ENCODE measurements around the gene FBXO10. TPM values are rescaled to one million over a fixed set of nuclear protein-coding genes. Genes with fewer than 3 reads are reported as not detected.

The FBXO10 gene
- total and polyA plus RNA-seq, 2 of the 4 experiments (the other 2 are of a cell fraction), result 6.6 to 6.7 TPM

- intact Hi-C loops (cut with micrococcal nuclease), result no loop called here
- ChIA-PET CTCF (no interaction called here), POLR2A (ENCODE audit: unreplicated experiment) (no interaction called here)
- Histone ChIP-seq H3K4me1 (ENCODE audit: control insufficient read depth, insufficient read depth, low read length) (peaks cover 4% of the 10 kb centered on the region), H3K79me1 (ENCODE audit: low read depth in 1 of 2, low read length in 2 of 2) (no peaks in the 10 kb centered on the region; a peak in 1 of 4 replicates), H4K8ac (ENCODE audit: low read depth in 2 of 2, low read length in 2 of 2) (peak overlapping the region in 1 of 2 experiments; percentile 55; a peak in 2 of 4 replicates), H2BK5ac (ENCODE audit: low read depth, low read length, poor library complexity, severe bottlenecking) (peak overlapping the region; percentile 94), H3K4me3 (ENCODE audit: insufficient read depth, low read depth, low read length) (no peak overlapping the region), H2BK20ac (ENCODE audit: low read depth, low read length) (peak overlapping the region; percentile 57), H4K5ac (ENCODE audit: low read depth, low read length) (no peak overlapping the region; the same call in 1 of the 2 replicates), H3K9me3 (ENCODE audit: control insufficient read depth, insufficient read depth, low read length) (no peaks in the 10 kb centered on the region), H3K4ac (ENCODE audit: low read depth, low read length) (peak overlapping the region; percentile 45; the same call in 1 of the 2 replicates), H2BK120ac (ENCODE audit: low read depth, low read length) (peak overlapping the region; percentile 75), H3K56ac (ENCODE audit: extremely low read depth, insufficient read depth, low read length) (no peak overlapping the region), H2AK9ac (replicated peaks; ENCODE audit: low read depth, low read length, poor library complexity) (no peak overlapping the region), H4K20me1 (ENCODE audit: insufficient read depth, low read length) (no peaks in the 10 kb centered on the region), H3K36me3 (ENCODE audit: control insufficient read depth, insufficient read depth, low read length) (no peaks in the 10 kb centered on the region), H3K14ac (replicated peaks; ENCODE audit: low read depth, low read length) (0 out of 2 replicates have a peak overlapping the region, but pooled peaks have one; percentile 12), H4K91ac (ENCODE audit: insufficient read depth, low read depth, low read length) (0 out of 2 replicates have a peak overlapping the region, but pooled peaks have one; percentile 1), H2AK5ac (ENCODE audit: low read depth, low read length) (no peak overlapping the region), H3K23ac (ENCODE audit: low read depth, low read length) (no peak overlapping the region; the same call in 1 of the 2 replicates), H2AFZ (replicated peaks; ENCODE audit: low read length, poor library complexity) (no peak overlapping the region), H3K9ac (ENCODE audit: low read depth, low read length) (no peak overlapping the region; the same call in 1 of the 2 replicates), H3K27ac (ENCODE audit: insufficient read depth, low read length) (no peak overlapping the region), H3K27me3 (ENCODE audit: control insufficient read depth, insufficient read depth, low read length) (no peaks in the 10 kb centered on the region; the same call in 1 of the 2 replicates), H3K18ac (ENCODE audit: low read depth, low read length) (peak overlapping the region; percentile 1; the same call in 1 of the 2 replicates), H3K9me1 (ENCODE audit: insufficient read depth, low read length) (peaks cover 3% of the 10 kb centered on the region), H2BK15ac (ENCODE audit: low read depth, low read length) (0 out of 3 replicates have a peak overlapping the region, but pooled peaks have one; percentile 9), H3K4me2 (ENCODE audit: low read depth, low read length) (peak overlapping the region; percentile 57; the same call in 1 of the 2 replicates)
- TF ChIP-seq CTCF (conservative IDR thresholded peaks at IDR 0.05; ENCODE audit: low read depth, low read length) (no peak), MXI1 (IDR thresholded peaks at IDR 0.05; ENCODE audit: borderline replicate concordance, low read depth, low read length) (no peak), FOS (IDR thresholded peaks at IDR 0.05; ENCODE audit: low read depth, low read length) (0 out of 2 replicates have a peak, but pooled peaks have one; percentile 18), CEBPB (IDR thresholded peaks at IDR 0.05; ENCODE audit: low read depth, low read length) (peak; percentile 14; the same call in 1 of the 2 replicates)
- ATAC-seq (ENCODE audit: low read depth) (peak; percentile 90), DNase-seq (peak; percentile 86)
- dilution Hi-C loops (cut with HindIII; ENCODE audit: low sequenced_read_pairs, unreplicated experiment), result no loop called here
- WGBS, 2 experiments (ENCODE audit: extremely low coverage in 2 of 2, insufficient read length in 1 of 2), result no CpG with 5 or more reads among the region's 4 CpGs
- in situ Hi-C loops (cut with MboI; ENCODE audit: low sequenced_read_pairs), result no loop called here
- no TSS peak for BruUV-seq (replicated peaks)
Observed at GRCh38 chr9:37618817-37619216, 42.6 kb upstream of the FBXO10 start.

Measured in IMR-90 (cell line).